Measurements from ENCODE around the gene PHKG2.
A peak's percentile ranks its signal among the peaks of the same experiment; 100 is the strongest.

Gene PHKG2

DNA sequence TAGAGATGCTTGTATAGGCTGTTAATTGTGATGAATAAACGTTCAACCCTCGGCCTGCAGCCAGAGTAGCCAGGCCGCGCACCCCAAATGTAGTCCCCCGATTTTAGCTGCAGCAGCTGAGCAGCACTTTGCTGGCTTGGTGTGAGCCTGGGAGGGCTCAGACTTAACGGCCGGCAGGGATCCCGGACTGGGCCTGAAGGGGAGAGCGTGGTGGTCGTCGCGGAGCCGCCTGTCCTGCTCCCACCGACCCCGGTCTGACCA lies 26.8 kb downstream of the PHKG2 start:
- no peak for DNase-seq (ENCODE audit: low spot score)

DNA sequence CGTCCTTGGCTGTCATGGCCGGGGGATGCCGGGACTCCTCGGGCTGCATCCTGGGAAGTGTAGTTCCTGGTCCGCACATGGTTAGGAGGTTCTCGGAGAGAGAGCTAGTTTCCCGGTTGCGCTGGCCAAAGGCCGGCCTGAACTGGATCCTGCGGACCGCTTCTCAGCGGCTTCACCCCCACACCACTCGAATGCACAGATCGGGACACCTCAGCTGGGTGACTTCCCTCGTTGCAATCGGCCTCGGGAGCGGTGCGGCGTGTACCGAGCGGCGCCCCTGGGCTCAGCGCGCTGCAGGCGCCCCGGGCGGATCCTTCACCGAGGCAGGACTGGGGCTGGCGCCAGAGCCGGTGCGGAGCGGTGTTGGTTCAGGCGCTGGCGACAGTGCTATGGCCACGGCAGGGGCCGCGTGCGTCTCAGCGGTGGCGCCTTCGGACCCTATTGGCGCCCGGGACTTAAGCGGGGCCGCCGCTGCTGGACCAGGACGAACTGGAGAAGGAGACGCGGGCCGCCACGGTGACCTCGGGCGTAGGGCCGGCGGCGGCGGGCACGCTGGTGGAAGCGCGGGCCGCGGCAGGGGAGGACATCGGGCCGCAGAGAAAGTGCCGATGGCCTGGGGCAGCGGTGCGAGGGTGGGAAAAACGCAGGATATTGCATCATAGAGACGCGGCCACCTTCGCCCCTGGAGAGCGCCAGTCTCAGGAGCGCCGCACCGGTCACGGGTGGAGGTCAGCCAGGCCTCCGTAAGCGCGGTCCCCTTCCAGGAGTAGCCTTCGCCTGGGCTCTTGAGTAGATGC lies 27.4 kb downstream of the PHKG2 start:
- peak; percentile 88 for DNase-seq (ENCODE audit: low spot score)

DNA sequence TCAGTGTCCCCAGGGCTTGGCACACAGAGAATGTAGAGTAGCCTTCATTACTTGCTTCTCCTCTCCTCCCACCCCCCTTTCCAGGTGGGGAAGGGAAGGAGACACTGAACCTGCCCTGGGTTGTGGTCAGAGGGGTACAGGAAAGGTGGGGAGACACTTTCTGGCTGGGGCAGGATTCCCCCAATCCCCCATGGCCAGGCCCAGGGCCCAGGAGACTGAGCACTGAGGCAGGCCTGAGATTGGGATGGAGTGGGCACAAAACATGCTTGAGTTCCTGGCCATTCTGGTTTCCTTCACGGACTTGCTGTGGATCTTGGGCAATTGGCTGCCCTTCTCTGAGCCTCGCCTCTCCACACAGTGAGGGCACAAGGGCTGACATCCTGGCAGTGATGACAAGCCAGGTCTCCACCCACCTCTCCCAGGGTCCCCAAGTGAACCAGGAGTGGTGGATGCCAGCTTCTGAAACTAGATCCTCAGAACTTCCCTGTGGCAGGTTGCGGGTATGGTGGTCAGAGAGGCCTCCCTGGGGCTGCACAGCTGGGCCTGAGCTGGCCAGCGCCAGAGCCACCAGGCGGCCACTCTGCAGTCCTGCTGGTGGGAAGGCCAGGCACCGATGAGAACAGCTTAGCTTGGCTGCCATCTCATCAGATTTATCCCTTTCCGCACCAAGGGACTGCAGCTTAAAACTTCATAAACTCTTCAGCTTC lies 29.5 kb downstream of the PHKG2 start:
- DNase-seq (ENCODE audit: low spot score): no peak

DNA sequence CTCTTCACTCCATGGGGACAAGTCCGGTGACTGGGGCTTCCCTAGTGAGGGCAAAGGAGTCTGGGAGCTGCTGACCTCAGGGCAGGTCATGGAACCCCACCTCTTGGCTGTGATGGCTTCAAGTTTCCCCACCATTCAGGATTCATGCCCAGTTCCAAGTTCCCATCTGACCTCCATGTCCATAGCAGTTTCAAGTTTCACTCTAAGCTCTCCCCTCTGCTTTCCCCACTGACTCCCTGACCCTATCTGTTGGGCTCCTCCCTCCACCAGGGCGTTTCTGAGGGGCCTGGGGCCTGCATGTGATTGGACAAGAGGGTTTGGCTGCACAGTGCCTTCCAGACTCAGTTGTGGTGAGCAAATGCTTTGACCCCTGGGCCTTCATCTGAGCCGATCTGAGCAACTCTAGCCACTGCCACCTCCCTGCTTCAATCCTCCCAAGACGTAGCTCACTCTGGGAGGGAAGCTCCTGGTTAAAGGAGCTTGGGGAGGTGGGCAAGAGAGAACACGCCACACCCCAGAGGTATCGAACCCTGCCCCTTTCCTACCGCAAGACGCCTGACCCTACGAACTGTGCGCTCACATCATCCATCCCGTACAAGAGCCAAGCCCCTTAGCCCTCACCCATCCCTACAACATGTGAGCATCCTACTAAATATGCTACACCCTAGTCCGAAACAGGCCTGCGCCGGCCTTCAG lies 30.5 kb downstream of the PHKG2 start:
- DNase-seq (ENCODE audit: low spot score): no peak

DNA sequence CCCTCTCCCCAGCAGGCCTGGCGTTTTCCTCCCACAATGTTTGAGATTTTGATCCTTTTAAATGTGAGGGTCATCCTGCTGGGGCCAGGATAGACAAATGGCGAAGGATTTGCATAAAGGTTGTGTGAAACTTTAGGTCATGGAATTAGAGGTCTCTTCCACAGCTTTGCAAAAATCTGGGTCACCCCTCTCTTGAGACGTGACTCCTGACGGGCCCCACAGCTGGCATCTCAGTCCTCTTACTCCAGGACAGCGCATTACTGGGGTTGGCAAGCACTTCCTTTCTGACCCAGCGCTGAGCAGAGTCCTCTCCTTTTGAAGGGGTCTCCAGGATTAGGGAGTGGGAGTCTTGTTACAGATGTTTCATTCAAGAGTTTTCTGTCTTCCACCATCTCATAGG lies 31.4 kb downstream of the PHKG2 start:
- DNase-seq (ENCODE audit: low spot score): no peak

DNA sequence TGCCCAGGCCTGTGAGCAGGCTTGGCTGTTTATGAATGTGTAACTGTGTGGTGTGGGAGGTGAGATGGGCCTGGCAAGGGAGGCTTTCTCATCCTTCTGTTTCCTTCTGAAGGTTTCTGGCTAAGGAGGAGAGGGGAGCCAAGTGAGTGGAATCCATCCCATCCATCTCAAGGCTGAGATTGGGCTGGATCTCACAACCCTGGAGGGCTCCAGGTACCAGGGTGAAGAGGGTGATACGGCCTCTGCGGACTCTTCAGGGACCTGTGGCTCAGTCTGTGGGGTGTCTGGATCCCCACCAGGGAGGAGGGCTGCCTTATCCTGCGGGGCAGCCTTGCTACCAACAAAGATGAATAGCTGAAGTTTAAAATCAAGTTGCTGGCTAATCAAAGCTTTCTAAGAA lies 31.8 kb downstream of the PHKG2 start:
- DNase-seq (ENCODE audit: low spot score): no peak

DNA sequence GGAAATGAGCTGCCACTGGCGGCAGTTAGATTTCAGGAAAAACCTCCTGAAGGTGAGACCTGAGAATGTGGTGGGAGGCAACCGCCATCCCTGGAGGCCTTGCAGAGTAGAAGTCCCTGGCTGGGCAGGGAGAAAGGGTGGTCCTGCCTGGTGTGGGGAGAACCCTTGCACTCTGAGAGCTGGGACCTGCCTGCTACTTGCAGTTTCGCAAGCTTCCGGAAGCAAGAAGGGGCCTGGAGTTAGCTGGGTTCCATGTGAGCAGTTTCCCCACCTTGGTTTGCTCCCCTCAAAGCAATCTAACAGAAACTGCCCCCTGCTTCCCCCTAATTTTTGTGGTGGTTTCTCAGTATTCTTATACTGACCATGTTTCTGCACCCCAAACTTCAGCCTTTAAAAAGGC lies 32.3 kb downstream of the PHKG2 start:
- DNase-seq (ENCODE audit: low spot score): no peak

DNA sequence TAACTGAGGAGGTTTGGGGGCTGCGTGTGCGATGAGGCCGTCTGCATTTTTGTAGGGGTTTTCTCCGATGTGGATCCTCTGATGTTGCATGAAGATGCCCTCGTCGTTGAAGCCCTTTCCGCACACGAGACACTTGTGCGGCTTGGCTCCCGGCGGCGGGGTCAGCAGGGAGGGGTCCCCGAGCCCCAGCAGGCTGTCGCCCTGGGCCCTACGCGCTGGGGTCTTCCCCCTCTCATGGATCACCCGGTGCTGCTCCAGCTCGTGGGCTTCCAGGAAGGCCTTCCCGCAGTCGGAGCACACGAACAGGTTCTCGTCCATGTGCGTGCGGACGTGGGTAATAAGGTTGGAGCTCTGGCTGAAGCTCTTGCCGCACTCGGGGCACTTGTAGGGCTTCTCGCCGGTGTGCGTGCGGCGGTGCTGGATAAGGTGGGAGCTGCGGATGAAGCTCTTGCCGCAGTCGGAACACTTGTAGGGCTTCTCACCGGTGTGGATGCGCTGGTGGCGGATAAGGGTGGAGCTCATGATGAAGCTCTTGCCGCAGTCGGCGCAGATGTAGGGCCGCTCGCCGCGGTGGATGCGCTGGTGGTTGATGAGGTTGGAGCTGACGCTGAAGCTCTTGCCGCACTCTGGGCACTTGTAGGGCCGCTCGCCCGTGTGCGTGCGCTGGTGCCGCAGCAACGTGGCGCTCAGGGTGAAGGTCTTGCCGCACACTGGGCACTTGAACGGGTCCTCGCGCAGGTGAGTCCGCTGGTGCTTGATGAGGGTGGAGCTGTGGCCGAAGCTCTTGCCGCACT lies 34.5 kb downstream of the PHKG2 start:
- DNase-seq (ENCODE audit: low spot score): no peak

DNA sequence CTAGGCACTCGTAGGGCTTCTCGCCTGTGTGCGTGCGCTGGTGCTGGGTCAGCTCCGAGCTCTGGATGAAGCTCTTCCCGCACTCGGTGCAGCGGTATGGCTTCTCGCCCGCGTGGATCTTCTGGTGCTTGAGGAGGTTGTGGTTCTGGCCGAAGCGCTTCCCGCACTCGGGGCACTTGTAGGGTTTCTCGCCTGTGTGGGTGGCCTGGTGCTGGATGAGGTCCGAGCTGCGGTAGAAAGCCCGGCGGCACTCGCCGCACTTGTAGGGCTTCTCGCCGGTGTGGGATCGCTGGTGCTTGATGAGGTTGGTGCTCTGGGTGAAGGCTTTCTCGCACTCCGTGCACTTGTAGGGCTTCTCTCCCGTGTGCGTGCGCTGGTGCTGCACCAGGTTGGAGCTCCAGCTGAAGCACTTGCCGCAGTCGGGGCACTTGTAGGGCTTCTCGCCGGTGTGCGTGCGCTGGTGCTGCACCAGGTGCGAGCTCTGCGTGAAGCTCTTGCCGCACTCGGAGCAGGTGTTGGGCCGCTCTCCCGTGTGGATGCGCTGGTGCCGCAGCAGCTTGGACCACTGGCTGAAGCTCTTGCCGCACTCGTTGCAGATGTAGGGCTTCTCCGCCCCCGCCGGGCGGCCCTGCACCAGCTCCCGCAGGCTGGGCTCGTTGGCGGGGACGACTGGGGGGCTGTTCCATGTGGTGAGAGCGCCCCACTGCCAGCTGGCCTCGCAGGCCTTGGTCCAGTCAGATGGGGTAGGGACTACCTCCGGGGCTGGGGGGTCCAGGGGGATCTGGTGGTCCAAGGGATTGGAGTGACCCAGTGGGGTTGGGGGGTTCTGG lies 35.3 kb downstream of the PHKG2 start:
- no peak for DNase-seq (ENCODE audit: low spot score)

DNA sequence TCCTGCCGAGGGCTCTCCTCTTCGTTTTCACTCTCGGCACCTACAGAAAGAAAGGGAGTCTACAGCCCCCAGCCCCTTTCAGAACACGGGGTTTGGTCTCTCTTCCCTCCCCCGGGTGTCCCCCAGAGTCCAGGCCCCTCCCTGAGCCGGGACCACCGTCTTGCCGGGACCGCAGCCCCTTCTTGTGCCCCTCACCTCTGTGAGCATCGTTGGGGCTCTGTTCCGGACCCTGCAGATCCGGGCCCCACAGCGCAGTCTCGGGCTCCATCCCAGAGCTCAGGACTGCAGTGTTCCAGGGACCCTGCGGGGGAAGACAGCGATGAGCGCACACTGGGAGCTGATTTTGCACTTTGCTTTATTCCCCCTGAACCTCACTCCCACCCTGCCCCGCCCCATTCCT lies 36.0 kb downstream of the PHKG2 start:
- DNase-seq (ENCODE audit: low spot score): no peak

DNA sequence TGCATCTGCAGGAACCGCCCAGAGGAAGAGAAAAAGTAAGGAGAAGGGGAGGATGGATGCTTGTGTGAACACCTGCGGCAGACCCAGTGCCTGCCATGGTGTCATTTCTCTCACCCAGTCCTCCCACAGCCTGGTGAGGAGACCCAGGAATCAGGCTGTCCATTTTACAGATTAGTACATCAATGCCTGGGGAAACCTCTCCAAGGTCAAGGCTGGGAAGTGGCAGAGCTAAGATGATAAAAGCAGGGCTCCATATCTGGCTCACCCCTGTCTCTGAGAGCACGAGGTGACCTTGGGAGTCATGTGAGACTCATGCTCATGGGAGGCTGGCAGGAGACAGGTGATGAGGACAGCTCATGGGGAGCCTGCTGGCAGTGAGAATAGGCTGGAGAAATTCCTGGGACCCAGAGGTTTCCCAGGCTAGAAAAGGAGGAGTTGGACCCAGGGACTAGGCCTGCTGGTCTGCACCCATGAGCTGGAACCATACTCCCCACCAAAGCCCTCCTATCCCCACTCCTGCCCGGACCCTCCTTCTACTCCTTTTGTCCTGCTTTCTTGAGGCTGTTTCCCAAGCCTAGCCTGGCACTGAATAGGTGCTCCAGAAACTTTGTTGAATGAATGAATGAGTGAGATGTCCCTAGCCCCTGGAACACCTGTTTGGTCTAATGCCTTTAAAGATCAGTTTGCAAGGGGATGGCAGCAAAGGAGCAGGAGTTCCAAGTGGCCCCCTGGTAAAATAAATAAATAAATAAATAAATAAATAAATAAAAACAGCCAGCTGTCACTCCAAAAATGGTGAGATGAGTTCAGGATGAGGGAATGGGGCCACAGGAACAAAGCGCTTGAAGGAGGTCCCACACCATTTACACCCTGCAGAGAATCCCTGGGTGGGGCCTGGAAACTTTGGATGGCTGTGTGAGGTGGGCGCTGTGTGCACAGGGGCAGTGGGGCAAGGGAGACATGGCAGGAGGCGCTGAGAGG lies 37.2 kb downstream of the PHKG2 start:
- DNase-seq (ENCODE audit: low spot score): no peak

DNA sequence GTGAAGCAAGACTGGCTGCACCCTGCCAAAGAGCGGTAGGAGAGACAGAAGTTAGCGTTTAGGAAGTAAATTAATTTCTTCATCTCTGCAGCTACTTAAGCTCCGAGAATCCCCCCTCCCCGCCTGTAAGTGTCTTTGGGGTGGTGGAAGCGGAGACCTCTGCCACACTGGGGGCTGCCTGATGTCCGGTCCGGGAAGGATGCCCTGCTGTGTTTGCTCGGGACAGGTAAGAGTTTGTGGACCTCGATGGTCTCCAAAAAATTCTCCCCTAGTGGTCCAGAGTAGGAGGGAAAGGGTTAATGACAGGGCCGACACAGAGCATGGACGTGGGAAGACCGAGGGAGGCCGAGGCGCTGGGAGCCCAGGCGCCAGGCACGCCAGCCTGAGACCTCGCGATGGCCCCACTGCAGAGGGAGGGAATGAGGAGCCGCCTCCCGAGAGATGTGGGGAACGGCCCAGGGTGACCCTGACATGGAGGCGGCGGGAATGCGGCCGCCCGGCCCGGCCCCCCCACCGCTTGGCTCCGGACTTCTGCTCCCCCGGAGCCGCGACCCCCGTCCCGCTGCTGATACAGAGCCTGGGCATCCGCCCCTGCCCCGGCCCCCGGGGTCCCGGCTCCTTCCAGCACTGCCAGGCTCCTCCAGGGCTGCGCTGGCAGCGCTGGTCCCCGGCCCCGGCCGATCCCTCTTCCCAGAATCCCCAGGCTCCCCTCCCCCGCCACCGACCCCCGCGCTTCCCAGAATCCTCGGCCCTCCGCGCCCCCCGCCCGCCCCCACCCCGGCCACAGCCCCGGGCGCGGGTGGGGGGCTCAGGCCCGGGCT lies 38.1 kb downstream of the PHKG2 start:
- peak; percentile 41 for DNase-seq (ENCODE audit: low spot score)

DNA sequence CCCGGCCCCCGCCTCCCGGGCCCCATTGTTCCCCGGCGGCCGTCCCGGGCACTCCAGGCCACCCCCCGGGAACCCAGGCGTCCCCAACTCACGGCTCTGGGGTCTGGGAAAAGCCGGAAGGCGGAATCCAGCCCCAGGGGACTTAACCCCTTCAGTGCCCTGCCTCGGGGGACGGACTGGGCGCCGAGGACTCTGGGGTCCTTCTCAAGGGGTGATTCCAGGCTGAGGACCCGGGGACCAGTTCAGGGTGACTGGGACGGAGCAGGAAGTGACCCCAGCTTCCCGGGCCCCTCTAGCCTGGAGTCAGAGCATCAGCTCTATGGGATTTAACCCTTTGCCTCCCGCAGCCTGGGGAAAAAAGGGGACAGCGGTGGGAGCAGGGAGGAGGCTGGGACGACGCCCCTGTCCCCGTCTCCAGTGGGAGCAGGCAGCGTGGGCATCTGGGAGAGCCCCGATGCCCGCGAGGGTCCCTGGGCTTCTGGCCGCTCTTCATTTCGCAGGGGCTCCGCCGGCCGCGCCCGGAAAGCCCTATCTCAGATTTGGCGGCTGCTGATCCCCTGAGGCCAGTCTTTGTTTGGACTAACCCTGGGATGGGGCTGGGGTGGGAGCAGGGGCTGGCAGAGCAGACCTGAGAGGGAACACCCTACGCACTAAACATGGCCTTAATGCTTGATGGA lies 38.8 kb downstream of the PHKG2 start, which contains the start of gene ZNF629:
ZNF629 (minus strand) TSS at position 270 of the 677 bp plus-strand sequence. CDS start 2,723 bp downstream, outside the sequence.
- peak; percentile 67 for DNase-seq (ENCODE audit: low spot score)

DNA sequence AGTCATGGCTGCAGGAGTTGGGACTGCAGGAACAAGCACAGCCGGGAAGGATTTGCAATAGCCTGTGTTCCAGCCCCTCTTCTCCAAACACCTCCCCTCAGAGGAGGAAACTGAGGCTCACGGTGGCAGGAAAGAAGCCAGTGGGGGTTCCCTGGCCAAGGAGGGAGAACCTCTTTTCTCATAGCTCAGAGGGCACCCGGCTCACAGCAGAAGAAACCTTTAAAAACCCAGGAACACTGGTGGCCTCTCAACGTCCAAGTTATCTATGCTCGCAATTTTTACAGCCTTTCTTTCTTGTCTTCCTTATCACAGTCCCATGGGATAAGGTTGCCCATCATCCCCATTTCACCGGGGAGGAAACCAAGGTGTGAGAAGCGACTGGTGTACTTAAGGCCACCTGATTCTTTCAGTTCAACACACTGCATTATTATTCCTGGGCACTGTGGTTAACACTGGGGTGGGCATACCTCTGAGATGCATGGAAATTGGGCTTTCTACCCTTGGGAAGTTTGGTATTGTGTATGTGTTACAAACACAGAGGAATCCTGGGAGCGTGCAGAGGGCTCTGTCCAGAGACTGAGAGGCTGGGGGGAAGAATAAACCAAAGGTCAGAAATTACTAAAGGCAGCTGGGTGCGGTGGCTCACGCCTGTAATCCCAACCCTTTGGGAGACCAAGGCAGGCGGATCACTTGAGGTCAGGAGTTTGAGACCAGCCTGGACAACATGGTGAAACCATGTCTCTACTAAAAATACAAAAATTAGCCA lies 39.6 kb downstream of the PHKG2 start:
- no peak for DNase-seq (ENCODE audit: low spot score)

DNA sequence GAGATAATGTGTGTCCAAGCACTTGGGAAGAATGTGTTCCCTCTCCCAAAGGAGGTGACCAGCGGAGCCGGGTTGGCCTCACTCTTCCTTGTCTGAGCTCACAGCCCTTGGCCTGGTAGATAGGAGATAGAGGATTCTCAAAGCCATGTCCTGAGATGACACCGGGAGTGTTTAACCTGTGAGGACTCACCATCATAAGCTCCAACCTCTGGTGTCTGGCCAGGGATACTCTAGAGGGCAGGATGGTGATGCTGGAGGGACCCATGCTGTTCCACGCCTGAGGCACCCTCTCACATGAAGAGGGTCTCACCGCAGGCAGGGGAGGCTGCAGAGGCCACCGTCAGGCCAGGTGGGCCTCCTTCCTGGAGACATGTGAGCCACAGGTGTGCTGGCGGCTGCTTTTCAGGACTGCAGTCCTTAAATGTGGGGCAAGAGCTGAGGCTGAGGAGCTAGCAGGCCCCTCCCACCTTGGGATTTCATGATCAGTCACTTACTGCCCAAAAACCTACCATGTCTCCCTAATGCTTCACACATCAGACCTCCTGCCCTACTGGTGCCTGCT lies 45.4 kb downstream of the PHKG2 start:
- DNase-seq (ENCODE audit: low spot score): no peak

DNA sequence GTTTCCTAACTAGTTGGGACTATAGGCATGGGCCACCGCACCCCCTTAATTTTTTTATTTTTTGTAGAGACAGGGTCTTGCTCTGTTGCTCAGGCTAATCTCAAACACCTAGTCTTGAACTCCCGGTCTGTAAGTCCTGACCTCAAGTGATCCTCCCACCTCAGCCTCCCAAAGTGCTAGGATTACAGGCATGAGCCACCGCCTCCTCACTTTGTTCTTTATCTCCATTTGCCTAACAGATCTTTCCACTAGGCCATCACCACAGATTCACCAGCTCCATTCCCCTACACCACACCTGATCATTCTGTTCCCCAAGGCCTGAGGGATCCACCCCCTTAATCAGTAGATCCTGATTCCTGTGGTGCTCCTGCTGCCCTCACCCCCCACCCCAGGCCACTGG lies 46.4 kb downstream of the PHKG2 start:
- no peak for DNase-seq (ENCODE audit: low spot score)

DNA sequence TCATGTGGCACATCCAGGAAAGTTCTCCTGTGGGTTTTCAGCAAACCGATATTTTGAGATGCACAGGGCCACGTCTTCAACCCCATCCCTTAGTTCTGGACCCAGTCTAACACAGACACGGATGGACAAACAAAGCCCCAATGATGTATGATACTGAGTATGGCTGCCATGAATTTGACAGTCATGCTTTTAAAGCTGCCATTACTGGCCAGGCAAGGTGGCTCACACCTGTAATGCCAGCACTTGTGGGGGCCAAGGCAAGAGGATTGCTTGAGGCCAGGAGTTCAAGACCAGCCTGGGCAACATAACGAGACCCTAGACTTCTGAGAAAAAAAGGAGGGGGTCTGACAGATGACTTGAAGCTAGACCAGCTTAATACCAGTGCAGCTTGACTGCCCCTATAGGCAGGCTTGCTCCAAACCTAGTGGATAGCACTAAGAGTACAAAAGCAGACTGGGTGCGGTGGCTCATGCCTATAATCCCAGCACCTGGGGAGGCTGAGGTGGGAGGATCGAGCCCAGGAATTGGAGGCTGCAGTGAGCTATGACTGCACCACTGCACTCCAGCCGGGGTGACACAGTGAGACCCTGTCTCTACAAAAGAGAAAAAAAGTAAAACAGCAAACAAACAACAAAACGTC lies 49.6 kb downstream of the PHKG2 start:
- no peak for DNase-seq (ENCODE audit: low spot score)
